Measurements from ENCODE around the gene PLEK.

DNA sequence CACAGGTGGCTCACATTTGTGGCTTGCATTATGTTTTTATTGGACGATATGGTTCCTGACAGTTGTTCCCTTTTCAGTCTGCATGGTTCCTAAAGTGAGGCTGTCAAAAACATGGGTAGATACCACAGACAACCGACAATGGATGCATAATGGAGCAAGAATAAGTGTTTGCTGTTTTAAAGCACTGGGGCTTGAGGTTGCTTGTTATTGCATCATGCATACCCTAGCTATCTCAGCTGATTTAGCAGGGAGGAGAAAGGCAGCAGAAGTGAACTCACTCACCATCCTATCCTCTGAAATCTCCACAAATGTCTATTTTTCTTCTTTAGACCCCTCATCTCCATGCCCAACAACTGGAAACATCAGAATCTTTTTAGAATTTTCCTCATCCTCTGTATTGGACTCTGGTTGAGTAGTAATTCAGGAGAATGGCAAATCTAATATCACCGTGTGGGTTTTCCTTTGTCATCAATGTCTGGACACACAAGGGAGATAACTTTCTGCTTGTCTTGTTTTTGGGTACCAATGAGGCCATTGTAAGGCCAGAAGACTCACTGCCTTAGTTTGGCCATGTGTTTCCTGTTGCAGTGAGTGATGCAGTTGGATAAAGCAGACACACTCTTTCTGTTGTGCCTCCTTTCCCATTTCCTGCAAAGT is 55.3 kb downstream of the PLEK start:
- TF ChIP-seq, protein P1, sequence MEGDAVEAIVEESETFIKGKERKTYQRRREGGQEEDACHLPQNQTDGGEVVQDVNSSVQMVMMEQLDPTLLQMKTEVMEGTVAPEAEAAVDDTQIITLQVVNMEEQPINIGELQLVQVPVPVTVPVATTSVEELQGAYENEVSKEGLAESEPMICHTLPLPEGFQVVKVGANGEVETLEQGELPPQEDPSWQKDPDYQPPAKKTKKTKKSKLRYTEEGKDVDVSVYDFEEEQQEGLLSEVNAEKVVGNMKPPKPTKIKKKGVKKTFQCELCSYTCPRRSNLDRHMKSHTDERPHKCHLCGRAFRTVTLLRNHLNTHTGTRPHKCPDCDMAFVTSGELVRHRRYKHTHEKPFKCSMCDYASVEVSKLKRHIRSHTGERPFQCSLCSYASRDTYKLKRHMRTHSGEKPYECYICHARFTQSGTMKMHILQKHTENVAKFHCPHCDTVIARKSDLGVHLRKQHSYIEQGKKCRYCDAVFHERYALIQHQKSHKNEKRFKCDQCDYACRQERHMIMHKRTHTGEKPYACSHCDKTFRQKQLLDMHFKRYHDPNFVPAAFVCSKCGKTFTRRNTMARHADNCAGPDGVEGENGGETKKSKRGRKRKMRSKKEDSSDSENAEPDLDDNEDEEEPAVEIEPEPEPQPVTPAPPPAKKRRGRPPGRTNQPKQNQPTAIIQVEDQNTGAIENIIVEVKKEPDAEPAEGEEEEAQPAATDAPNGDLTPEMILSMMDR (conservative IDR thresholded peaks at IDR 0.05), result no peak
- TF ChIP-seq ZFX (IDR thresholded peaks at IDR 0.05), result no peak

Data from C4-2B (cell line).